ENCODE measurements around the gene VPS37C. TPM values are rescaled to one million over a fixed set of nuclear protein-coding genes. Genes with fewer than 3 reads are reported as not detected.

Gene VPS37C
- total and polyA plus RNA-seq, 10 of the 15 experiments (the other 5 are each of a cell fraction or from before 2014, with no cell fraction given), result 0.39 to 16.5 (median 7.8) TPM

- intact Hi-C loops (cut with micrococcal nuclease; ENCODE audit: unreplicated experiment), result no loop called here
- DNase-seq (ENCODE audit: low read depth, low spot score) (no peak), FAIRE-seq (no peak), ATAC-seq (no peak)
- Histone ChIP-seq H3K27me3 (replicated peaks in 1 of 2; ENCODE audit: control insufficient read depth in 2 of 2, insufficient read depth in 2 of 2, low read length in 1 of 2) (no peaks in the 10 kb centered on the region), H3K36me3 (ENCODE audit: control insufficient read depth in 2 of 2, insufficient read depth in 2 of 2, low read length in 1 of 2) (no peaks in the 10 kb centered on the region), H3K4me3 (no peak overlapping the region), H3K27ac (ENCODE audit: control insufficient read depth, insufficient read depth) (no peak overlapping the region), H3K4me2 (ENCODE audit: control insufficient read depth, insufficient read depth) (no peak overlapping the region), H2AFZ (ENCODE audit: control insufficient read depth, low read depth, low read length) (no peak overlapping the region), H3K79me2 (ENCODE audit: control insufficient read depth, insufficient read depth, low read length) (no peaks in the 10 kb centered on the region), H4K20me1 (ENCODE audit: control insufficient read depth, insufficient read depth) (no peaks in the 10 kb centered on the region), H3K9me3 (replicated peaks; ENCODE audit: control insufficient read depth, insufficient read depth, low read length) (no peaks in the 10 kb centered on the region; the same call in 2 of the 3 replicates), H3K9ac (ENCODE audit: control insufficient read depth, insufficient read depth, low read length) (no peak overlapping the region), H3K4me1 (ENCODE audit: control insufficient read depth, insufficient read depth, low read length) (no peaks in the 10 kb centered on the region)
- WGBS (ENCODE audit: insufficient coverage, insufficient replicate concordance, low lambda C conversion rate, missing lambda C conversion rate), result 72% methylated on average over 11 of the region's 11 CpGs
- RAD21 ChIA-PET (ENCODE audit: unreplicated experiment), result interaction anchor here (1.0 to 3.1 kb wide), 5 partner anchors 11 to 162 kb away, joined by 3 to 13 read pairs (median 3); no protein-coding TSS in a partner anchor
- in situ Hi-C loops (cut with MboI), result no loop called here
- POLR2A ChIA-PET, result interaction anchor here (0.7 to 1.1 kb wide), 4 partner anchors 10 to 42 kb away, joined by 3 to 7 read pairs (median 4); no protein-coding TSS in a partner anchor
- CTCF ChIA-PET, result interaction anchor here (0.6 to 2.6 kb wide), 6 partner anchors 10 to 106 kb away, joined by 3 to 12 read pairs (median 4); no protein-coding TSS in a partner anchor
- SMC1A ChIA-PET (ENCODE audit: uncharacterized antibody, unreplicated experiment), result interaction anchor here (0.8 to 1.2 kb wide), 7 partner anchors 9 to 106 kb away, joined by 3 to 6 read pairs (median 3); no protein-coding TSS in a partner anchor
- no TSS peak for BruUV-seq (replicated peaks)
- TF ChIP-seq, protein P1, sequence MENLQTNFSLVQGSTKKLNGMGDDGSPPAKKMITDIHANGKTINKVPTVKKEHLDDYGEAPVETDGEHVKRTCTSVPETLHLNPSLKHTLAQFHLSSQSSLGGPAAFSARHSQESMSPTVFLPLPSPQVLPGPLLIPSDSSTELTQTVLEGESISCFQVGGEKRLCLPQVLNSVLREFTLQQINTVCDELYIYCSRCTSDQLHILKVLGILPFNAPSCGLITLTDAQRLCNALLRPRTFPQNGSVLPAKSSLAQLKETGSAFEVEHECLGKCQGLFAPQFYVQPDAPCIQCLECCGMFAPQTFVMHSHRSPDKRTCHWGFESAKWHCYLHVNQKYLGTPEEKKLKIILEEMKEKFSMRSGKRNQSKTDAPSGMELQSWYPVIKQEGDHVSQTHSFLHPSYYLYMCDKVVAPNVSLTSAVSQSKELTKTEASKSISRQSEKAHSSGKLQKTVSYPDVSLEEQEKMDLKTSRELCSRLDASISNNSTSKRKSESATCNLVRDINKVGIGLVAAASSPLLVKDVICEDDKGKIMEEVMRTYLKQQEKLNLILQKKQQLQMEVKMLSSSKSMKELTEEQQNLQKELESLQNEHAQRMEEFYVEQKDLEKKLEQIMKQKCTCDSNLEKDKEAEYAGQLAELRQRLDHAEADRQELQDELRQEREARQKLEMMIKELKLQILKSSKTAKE (IDR thresholded peaks at IDR 0.05; ENCODE audit: low read depth, poor library complexity, severe bottlenecking), result no peak
- TF ChIP-seq RAD21 (IDR thresholded peaks at IDR 0.05; ENCODE audit: insufficient read depth, low read depth, low read length), result peak; percentile 37; the same call in 1 of the 2 replicates
- TF ChIP-seq, protein P2, sequence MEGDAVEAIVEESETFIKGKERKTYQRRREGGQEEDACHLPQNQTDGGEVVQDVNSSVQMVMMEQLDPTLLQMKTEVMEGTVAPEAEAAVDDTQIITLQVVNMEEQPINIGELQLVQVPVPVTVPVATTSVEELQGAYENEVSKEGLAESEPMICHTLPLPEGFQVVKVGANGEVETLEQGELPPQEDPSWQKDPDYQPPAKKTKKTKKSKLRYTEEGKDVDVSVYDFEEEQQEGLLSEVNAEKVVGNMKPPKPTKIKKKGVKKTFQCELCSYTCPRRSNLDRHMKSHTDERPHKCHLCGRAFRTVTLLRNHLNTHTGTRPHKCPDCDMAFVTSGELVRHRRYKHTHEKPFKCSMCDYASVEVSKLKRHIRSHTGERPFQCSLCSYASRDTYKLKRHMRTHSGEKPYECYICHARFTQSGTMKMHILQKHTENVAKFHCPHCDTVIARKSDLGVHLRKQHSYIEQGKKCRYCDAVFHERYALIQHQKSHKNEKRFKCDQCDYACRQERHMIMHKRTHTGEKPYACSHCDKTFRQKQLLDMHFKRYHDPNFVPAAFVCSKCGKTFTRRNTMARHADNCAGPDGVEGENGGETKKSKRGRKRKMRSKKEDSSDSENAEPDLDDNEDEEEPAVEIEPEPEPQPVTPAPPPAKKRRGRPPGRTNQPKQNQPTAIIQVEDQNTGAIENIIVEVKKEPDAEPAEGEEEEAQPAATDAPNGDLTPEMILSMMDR (IDR thresholded peaks at IDR 0.05 in 2 of 3, conservative IDR thresholded peaks at IDR 0.05 in 1 of 3; ENCODE audit: control insufficient read depth in 2 of 3, extremely low read depth in 1 of 3, insufficient read depth in 1 of 3, low read depth in 3 of 3, low read length in 3 of 3), result 0 out of 6 replicates have a peak, but pooled peaks of 1 of the 3 experiments have one; percentile 5
- TF ChIP-seq CBFB (IDR thresholded peaks at IDR 0.05; ENCODE audit: low read depth), result no peak
- no peak for TF ChIP-seq PAX8 (IDR thresholded peaks at IDR 0.05)
- no peak for TF ChIP-seq ESRRA (IDR thresholded peaks at IDR 0.05; ENCODE audit: low read length)
- TF ChIP-seq EZH2 (IDR thresholded peaks at IDR 0.05; ENCODE audit: borderline replicate concordance, control insufficient read depth, low read depth, low read length), result no peak
- TF ChIP-seq ZNF24 (IDR thresholded peaks at IDR 0.05), result no peak
- no peak for TF ChIP-seq MLLT1 (IDR thresholded peaks at IDR 0.05)
These were observed 80.1 kb downstream of the VPS37C start for GRCh38 chr11:61080986-61081590.

Measured in GM12878 (cell line).